Testis (tissue), 2 donors: ENCODE measurements around the gene CACNA1D.

Source experiments
- POLR2A ChIP-seq: fragments of 450-650 bp; IDR thresholded peaks from one replicate; pipeline ENCODE4 v1.6.1; 2017; ENCODE audit warnings: antibody characterized with exemption, mild to moderate bottlenecking, moderate library complexity
- TF ChIP-seq, protein P1 (sequence below), 3 experiments: fragments of 450-650 bp in 2 of 3; fragments of 200-600 bp in 1 of 3; sonication (generic) in 1 of 3; IDR thresholded peaks; one replicate each; pipeline ENCODE4 v1.5.1; 2016 to 2019; ENCODE audit warnings: antibody characterized with exemption in 3 of 3, mild to moderate bottlenecking in 2 of 3, moderate library complexity in 1 of 3

DNA sequence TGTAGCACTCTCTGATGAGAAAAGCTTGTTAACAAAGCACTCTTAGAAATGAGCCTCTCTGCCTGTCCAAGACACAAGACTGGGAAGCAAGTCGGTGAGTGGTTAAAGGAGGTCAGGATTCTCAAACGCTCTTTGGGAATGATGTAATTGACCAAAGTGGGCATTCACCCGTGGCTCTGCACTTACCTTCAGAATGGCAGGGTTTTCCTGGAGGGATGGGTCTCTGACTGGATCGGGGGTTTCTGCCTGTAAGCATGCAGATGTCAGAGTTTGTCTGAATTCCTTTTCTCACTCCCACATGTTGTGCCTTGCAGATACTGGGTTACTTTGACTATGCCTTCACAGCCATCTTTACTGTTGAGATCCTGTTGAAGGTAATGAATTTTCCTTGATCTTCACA is 245.6 kb downstream of the CACNA1D start:
- TF ChIP-seq, protein P1, sequence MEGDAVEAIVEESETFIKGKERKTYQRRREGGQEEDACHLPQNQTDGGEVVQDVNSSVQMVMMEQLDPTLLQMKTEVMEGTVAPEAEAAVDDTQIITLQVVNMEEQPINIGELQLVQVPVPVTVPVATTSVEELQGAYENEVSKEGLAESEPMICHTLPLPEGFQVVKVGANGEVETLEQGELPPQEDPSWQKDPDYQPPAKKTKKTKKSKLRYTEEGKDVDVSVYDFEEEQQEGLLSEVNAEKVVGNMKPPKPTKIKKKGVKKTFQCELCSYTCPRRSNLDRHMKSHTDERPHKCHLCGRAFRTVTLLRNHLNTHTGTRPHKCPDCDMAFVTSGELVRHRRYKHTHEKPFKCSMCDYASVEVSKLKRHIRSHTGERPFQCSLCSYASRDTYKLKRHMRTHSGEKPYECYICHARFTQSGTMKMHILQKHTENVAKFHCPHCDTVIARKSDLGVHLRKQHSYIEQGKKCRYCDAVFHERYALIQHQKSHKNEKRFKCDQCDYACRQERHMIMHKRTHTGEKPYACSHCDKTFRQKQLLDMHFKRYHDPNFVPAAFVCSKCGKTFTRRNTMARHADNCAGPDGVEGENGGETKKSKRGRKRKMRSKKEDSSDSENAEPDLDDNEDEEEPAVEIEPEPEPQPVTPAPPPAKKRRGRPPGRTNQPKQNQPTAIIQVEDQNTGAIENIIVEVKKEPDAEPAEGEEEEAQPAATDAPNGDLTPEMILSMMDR (IDR thresholded peaks at IDR 0.05), result no peak
- no peak for TF ChIP-seq POLR2A
